ENCODE data around the gene CABCOCO1. TPM values are rescaled to one million over a fixed set of nuclear protein-coding genes. Genes with fewer than 3 reads are reported as not detected.
A peak's percentile ranks its signal among the peaks of the same experiment; 100 is the strongest.
"Not testable (repeated sequence)": the region's sequence is repeated elsewhere in the genome, so short reads cannot be mapped to it uniquely, and the experiment has no call there.

CABCOCO1 gene
- polyA plus RNA-seq, 4 donors, result 2.2 to 5.5 (median 3.4) TPM

DNA sequence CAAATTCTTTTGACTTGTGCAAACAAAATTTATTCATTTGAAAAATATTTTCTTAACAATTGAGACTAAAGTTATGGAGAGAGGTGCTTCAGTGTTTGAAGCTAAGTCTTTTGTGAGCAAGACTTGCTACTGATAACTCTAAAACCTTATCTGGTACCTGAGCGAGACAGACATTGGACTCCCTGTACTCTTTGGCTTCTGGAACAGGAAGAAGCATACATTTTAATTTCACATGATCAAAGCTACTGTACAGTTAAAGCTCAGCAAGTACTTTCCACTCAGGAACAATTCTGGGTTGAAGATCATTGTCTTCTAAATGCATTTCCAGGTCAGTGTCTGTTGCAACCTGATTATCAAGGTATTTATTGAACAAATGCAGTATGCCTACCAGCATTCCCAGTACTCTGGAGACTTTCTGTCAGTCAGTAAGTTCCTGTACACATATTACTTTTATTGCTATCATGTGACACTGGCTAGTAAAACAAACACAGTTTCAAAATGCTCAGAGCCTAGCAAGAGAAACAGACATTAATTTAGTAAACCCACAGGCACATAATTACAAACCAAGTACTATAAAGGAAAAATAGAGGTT lies 42.4 kb downstream of the CABCOCO1 start:
- no peak for DNase-seq (ENCODE audit: low read depth in 4 of 4, low spot score in 3 of 4)

DNA sequence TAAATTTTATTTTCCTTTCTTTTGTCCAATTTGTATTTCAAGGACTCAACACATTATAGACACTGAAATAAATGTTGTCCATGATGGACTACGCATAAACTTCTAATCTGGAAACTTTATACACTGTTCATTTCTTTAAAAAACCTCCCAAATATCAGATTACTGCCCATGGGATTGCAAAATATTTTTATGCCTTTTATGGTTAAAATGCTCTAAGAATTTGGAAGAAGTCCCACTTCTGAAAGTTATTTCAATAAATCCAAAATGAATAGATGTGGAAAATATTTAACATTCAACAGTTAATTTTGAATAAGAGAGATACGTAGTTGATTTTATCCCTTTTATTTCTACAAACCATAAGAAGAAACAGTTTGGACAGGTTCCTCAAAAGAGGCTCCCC lies 46.1 kb downstream of the CABCOCO1 start:
- DNase-seq (ENCODE audit: low read depth in 4 of 4, low spot score in 3 of 4), result no peak

DNA sequence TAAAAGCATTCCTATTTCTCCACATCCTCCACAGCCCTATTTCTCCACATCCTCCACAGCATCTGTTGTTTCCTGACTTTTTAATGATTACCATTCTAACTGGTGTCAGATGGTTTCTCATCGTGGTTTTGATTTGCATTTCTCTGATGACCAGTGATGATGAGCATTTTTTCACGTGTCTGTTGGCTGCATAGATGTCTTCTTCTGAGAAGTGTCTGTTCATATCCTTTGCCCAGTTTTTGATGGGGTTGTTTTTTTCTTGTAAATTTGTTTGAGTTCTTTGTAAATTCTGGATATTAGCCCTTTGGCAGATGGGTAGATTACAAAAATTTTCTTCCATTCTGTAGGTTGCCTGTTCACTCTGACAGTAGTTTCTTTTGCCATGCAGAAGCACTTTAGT lies 49.4 kb downstream of the CABCOCO1 start:
- DNase-seq (ENCODE audit: low read depth in 4 of 4, low spot score in 3 of 4), result not testable (repeated sequence)

DNA sequence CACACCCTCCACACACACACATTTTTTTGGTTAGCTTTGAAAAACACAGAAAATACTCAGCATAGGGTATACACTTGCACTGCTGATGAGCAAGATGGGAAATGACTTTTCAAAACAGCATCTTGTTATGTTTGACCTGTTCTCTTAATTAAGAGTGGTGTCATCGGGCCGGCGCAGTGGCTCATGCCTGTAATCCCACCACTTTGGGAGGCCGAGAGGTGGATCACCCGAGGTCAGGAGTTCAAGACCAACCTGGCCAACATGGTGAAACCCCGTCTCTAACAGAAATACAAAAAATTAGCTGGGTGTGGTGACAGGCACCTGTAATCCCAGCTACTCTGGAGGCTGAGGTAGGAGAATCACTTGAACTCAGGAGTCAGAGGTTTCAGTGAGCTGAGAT lies 56.7 kb downstream of the CABCOCO1 start:
- not testable (repeated sequence) for DNase-seq (ENCODE audit: low read depth in 4 of 4, low spot score in 3 of 4)

DNA sequence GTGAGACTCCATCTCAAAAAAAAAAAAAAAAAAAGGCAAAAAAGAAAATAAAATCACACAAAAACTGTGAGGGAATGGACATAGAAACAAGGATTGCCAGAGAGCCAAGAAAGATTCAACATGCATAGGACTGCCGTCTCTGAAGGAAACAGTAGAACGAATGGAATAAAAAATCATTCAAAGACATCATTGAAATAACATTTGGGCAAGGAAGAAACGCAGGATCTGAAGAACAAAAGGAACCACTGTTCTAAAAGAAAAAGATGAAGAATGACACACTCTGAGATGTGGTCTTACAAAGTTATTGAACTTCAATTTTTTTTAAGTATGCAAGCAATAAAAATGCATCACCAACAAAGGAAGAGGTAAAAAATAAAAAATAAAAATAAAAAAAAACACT lies 57.2 kb downstream of the CABCOCO1 start:
- no peak for DNase-seq (ENCODE audit: low read depth in 4 of 4, low spot score in 3 of 4)

DNA sequence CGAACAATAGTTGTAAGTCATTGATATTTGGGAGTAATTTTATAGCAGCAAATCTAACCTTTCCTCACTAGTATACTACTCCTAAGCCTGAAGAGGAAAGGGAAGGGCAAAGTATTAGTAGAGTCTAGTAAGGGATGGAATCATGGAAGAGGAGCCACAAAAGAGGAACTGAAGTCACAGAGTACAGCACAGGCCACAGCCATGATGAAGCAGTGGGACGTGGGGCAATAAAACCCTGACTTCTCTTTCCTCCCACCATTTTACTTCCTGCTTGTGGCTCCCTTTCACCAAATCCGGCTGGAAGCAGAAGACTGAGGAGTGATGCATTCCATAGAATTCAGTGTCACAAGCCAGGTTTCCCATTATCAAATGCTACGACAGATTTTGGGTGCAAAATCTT lies 58.7 kb downstream of the CABCOCO1 start:
- DNase-seq (ENCODE audit: low read depth in 4 of 4, low spot score in 3 of 4), result no peak

DNA sequence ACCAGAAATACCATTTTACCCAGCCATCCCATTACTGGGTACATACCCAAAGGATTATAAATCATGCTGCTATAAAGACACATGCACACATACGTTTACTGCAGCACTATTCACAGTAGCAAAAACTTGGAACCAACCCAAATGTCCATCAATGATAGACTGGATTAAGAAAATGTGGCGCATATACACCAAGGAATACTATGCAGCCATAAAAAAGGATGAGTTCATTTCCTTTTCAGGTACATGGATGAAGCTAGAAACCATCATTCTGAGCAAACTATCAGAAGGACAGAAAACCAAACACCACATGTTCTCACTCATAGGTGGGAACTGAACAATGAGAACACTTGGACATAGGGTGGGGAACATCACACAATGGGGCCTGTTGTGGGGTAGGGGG lies 62.5 kb downstream of the CABCOCO1 start:
- DNase-seq (ENCODE audit: low read depth in 4 of 4, low spot score in 3 of 4), result not testable (repeated sequence)

DNA sequence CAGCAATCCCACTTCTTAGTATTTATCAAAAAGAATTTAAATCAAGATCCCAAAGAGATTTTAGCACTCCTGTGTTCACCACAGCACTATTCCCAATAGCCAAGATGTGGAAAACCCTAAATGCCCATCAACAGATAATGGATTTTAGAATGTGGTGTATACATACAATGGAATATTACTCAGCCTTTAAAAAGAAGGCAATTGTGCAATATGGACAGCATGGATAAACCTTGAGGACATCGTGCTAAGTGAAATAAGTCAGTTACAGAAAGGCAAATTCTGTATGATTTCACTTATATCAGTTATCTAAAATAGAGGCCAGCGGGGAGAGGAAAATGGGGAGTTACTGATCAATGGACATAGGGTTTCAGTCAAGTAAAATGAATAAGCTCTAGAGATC lies 66.9 kb downstream of the CABCOCO1 start:
- no peak for DNase-seq (ENCODE audit: low read depth in 4 of 4, low spot score in 3 of 4)

DNA sequence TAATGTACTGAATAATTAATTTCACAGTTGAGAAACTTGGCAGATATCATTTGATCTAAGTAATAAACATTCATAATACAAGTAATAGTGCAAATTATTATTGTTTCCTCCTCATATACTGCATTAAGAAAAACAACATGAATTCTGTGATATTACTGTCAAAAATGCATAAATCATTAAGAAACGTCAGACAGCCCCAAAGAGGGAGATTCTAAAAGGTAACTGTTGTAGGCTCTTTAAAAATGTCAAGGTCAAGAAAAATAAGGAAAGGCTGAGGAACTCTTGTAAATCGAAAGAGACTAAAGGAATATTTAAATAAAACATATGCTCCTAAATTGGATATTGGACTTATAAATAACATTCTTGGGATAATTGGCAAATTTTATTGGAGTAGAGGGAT lies 67.9 kb downstream of the CABCOCO1 start:
- no peak for DNase-seq (ENCODE audit: low read depth in 4 of 4, low spot score in 3 of 4)

DNA sequence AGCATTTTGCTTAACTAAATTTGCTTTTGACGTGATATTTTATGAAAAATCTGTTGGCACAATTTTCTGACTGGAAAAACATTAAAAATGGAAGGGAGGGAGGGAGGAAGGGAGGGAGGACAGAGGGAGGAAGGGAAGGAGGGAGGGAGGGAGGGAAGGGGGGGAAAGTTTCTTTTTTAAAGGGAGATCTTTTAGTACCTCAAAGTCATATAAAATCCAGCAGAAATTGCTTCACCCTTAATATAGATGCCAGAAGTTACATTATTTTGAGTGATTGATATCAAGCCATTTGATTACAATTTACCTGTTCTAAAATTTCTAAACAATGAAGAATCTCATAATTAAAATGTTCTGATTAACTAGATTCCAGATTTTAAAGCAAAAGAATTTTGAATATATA lies 68.9 kb downstream of the CABCOCO1 start:
- no peak for DNase-seq (ENCODE audit: low read depth in 4 of 4, low spot score in 3 of 4)

DNA sequence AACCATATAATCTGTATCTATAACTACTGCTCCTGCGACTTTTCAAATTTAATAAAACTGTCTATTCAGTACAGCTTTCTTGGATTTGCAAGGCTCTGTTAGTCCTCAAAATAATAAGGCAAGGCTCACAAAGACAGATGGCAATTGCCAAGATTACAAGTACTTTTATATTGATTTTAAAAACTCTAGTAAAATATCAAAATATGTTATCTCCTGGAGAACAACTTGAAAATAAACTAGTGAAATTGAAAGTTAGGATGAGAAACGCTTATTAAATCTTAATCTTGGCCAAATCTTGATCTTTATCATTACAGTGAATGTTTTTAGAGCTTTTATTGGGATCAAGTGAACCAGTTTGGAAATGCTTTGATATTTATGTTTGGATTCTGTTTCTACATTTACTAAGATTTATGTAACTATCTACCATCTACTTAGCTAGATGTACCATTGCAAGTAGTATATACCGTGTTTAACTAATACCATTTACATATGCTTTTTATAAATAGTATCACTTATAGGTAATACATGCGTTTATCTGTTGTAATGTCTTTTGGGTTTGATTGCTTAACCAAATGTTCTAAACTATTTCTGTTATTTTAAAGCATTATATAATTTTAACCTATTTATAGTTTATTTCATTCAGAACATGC lies 70.0 kb downstream of the CABCOCO1 start:
- DNase-seq (ENCODE audit: low read depth in 4 of 4, low spot score in 3 of 4), result no peak

DNA sequence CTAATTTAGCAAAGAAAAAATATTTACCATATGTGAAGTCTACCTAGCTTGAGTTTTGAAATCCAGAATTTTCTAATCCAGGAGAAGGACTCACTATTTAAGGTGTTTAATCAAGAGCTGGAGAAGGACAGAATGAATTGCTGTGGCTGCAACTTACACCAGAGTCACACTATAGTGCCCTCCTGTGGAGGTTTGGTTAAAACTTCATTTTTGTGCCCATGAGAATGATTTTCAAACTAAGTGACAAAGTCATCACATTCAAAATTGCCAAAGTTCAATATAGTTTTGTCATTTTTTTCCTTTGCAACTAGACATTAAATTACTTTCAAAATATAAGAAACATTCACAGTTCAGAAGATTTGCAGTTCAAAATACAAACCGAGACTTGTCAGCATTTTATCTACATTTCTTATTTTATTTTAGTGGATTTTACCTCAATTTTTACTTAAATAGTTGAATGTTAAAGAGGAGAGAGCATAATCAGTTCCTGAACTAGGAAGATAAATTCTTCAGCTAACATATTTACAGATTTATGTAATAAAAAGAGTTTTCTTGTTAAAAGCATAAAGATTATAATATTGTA lies 70.7 kb downstream of the CABCOCO1 start:
- peak in 3 of 4 donors; percentile 38 to 41 (median 41) for DNase-seq (ENCODE audit: low read depth in 4 of 4, low spot score in 3 of 4)

DNA sequence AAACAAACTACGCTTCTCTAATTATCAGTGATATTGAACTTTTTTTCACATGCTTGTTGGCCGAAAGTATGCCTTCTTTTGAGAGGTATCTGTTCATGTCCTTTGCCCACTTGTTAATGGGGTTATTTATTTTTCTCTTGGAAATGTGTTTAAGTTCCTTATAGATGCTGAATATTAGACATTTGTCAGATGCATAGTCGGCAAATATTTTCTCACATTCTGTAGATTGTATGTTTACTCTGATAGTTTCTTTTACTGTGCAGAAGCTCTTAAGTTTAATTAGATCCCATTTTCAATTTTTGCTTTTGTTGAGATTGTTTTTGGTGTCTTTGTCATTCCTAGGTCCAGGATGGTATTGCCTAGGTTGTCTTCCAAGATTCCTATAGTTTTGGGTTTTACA lies 73.2 kb downstream of the CABCOCO1 start:
- no peak for DNase-seq (ENCODE audit: low read depth in 4 of 4, low spot score in 3 of 4)

DNA sequence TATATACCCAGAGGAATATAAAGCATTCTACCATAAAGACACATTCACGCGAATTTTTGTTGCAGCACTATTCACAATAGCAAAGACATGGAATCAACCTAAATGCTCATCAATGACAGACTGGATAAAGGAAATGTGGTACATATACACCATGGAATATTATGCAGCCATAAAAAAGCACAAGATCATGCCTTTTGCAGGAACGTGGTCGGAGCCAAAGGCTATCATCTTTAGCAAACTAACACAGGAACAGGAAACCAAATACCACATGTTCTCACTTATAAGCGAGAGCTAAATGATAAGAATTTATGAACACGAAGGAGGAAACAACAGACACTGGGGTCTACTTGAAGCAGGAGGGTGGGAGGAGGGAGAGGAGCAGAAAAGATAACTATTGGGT lies 74.7 kb downstream of the CABCOCO1 start:
- not testable (repeated sequence) for DNase-seq (ENCODE audit: low read depth in 4 of 4, low spot score in 3 of 4)

DNA sequence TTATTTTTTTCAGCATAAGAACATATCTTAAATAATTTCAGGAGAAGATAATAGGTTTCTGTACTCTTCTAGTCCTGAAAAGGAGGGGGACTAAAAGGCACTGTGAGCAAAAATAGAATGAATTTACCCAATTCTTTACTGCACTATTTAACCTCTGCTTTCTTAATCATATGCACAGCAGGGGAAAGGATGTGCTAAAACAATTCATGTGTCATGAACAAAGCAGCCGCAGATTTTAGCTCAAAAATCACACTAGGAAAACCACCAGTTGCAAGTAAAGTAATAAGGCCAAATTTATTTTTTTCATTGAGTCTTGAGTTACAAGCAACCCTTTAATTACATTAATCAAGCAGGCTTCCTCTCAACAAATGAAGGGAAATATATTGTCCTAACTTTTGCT lies 80.1 kb downstream of the CABCOCO1 start:
- no peak for DNase-seq (ENCODE audit: low read depth in 4 of 4, low spot score in 3 of 4)

DNA sequence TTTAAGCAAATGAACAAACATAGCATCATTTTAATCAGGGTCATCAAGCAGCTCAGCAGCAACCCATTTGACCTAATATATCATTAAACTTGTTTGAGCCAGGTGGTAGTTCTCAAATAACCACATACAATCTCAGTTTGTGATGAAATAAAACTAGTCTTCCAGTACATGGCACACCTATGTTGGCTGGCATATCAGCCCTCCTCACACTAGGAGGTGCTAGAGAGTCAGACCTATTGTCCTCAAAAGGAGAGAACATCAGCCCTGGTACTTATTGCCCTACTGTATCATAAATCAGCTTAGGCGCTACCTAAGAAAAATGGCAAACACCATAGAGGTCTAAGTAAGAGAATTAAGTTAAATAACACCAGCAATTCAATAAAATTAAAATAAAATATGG lies 81.7 kb downstream of the CABCOCO1 start:
- DNase-seq (ENCODE audit: low read depth in 4 of 4, low spot score in 3 of 4), result no peak

DNA sequence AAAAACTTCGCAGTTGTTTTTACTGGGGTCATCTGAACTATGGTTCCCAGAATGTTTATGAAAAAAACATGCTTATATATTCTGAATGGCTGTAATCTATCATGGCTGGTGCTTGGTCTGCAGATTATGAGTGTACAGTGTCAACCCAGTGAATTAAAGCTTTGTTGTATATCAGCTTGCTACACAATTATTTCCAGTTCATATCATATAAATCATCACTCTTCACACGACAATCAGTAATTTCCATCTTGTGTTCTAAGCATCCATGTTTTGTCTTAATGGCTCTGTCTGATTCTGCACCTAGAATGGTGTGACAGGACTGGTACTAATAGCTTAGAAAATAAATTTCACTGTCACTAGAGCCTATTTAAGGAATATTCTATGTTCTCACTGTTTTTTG lies 83.6 kb downstream of the CABCOCO1 start:
- no peak for DNase-seq (ENCODE audit: low read depth in 4 of 4, low spot score in 3 of 4)

DNA sequence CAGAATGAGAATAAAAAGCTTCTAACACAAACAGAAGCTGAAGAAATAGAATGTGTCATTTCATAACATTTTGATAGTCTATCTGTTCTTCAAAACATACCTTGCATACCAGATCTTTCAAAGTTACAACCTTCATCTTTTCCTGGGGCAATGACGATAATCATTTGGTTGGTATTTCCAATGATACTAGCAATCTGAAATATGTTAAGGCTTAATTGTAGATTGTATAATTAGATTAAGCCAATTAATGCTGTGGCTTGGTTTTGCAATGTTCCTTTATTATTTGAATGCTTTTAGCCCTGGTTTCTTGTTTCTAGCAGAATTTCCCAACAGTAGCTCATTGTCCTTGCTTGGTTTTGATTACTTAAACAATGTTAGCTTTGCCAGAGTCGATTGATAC lies 84.6 kb downstream of the CABCOCO1 start:
- DNase-seq (ENCODE audit: low read depth in 4 of 4, low spot score in 3 of 4), result no peak

DNA sequence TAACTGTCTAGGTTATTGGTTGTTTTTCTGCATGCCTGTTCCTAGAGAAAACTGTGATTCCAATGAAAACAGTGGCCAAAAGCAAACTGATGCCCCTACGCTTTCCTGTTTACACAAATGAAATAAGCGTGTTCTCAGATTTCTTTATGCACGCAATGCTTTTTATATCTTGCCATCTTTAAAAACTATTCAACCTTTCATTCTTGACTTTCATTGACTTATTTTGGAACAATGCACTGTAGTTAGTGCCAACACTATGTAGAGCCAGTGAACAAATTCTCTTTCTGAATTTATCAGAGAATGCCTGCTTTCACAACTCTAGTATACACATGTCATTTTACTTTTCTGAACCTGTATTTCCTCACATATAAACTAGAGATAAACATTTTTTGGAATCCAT lies 86.6 kb downstream of the CABCOCO1 start:
- DNase-seq (ENCODE audit: low read depth in 4 of 4, low spot score in 3 of 4), result no peak

DNA sequence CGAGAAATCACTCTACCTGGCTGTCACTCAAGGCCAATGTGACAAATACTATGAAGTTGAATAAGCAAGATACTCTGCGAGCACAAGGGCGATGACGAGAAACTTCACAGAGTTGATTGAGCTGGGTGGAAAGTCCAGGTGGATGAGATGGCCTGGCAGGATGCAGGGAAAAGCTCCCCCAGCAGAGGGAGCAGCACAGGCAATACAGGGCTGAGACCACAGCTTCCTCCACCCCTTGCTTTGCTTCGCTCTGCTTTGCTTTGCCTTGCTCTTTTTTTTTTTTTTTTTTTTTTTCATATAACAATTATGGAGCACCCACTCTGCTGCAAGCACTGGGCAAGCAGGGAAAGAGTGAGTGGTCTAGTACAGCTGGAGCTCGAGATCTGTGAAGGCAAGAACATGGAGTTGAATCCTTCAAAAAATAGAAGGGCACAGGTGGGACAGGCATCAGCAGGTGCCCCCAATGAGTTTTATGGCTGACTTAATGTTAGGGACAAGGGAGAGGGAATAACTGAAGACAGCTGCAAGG lies 88.3 kb downstream of the CABCOCO1 start:
- peak in 2 of 4 donors; percentile 18 to 38 for DNase-seq (ENCODE audit: low read depth in 4 of 4, low spot score in 3 of 4)

DNA sequence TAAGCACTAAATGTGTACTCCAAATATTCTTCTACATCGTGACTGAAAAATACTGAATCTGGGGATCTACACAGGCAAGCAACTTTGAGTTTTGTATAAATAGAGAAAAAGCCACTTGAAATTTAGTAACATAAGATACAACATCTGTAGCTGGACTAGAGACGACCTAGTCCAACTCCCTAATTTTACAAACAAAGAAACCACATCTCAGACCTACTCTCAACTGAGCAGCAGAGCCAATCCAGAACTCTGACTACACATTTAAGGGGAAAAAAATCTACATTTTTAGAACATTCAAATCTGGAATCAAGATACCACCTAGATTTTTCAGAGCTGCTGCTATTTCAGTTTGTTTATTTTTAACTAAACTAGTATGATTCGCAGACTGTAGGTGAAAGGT lies 88.9 kb downstream of the CABCOCO1 start:
- no peak for DNase-seq (ENCODE audit: low read depth in 4 of 4, low spot score in 3 of 4)
